Liver (tissue), 9 donors: Measurements from ENCODE around the gene CDA. TPM values are rescaled to one million over a fixed set of nuclear protein-coding genes. Genes with fewer than 3 reads are reported as not detected.

Experiments used
- DNase-seq: peaks from one replicate; pipeline ENCODE4 v3.0.0-alpha.2; 2017; ENCODE audit warnings: low spot score
- H3K27ac ChIP-seq, 2 donors: one replicate each; pipeline ENCODE4 v1.7.0; 2013; ENCODE audit warnings: inconsistent platforms in 2 of 2, low read length in 2 of 2, control low read depth in 1 of 2, low read depth in 1 of 2, mild to moderate bottlenecking in 1 of 2
- H3K27me3 ChIP-seq, 4 donors: one replicate each; pipeline versions ENCODE4 v1.6.1 to v1.7.0; 2013; ENCODE audit warnings: low read length in 3 of 4, inconsistent platforms in 1 of 4, mild to moderate bottlenecking in 1 of 4, moderate library complexity in 1 of 4; ENCODE audit not compliant: control insufficient read depth in 4 of 4, insufficient read depth in 4 of 4
- H3K36me3 ChIP-seq, 4 donors: one replicate each; pipeline versions ENCODE4 v1.6.1 to v1.7.0; 2013; ENCODE audit warnings: low read length in 3 of 4, mild to moderate bottlenecking in 3 of 4, low read depth in 1 of 4, moderate library complexity in 1 of 4; ENCODE audit not compliant: control insufficient read depth in 4 of 4, insufficient read depth in 3 of 4
- H3K4me1 ChIP-seq, 4 donors: one replicate each; pipeline versions ENCODE4 v1.6.1 to v1.7.0; 2013; ENCODE audit warnings: low read length in 3 of 4, mild to moderate bottlenecking in 3 of 4, moderate library complexity in 1 of 4; ENCODE audit not compliant: control insufficient read depth in 4 of 4, insufficient read depth in 4 of 4
- H3K4me3 ChIP-seq, 3 donors: one replicate each; pipeline versions ENCODE4 v1.6.1 to v1.7.0; 2013; ENCODE audit warnings: low read length in 3 of 3, control low read depth in 1 of 3, low read depth in 1 of 3, mild to moderate bottlenecking in 1 of 3
- H3K9ac ChIP-seq, 2 donors: one replicate each; pipeline ENCODE4 v1.7.0; 2013; ENCODE audit warnings: low read length in 2 of 2, mild to moderate bottlenecking in 2 of 2, moderate library complexity in 2 of 2, control low read depth in 1 of 2, low read depth in 1 of 2
- H3K9me3 ChIP-seq, 4 donors: one replicate each; pipeline versions ENCODE4 v1.6.1 to v1.7.0; 2013; ENCODE audit warnings: low read length in 3 of 4; ENCODE audit not compliant: control insufficient read depth in 4 of 4
- CTCF ChIP-seq: fragments of 150-350 bp; IDR thresholded peaks from 2 replicates; pipeline ENCODE4 v1.5.1; 2017; ENCODE audit warnings: improper control_type of control experiment, low read depth, low read length; ENCODE audit not compliant: missing input control
- FOXA1 ChIP-seq: IDR thresholded peaks from 2 replicates; pipeline ENCODE4 v1.6.1; 2016; ENCODE audit warnings: antibody characterized with exemption
- FOXA2 ChIP-seq: IDR thresholded peaks from 2 replicates; pipeline ENCODE4 v1.6.1; 2016; ENCODE audit warnings: antibody characterized with exemption
- GABPA ChIP-seq, 2 donors: IDR thresholded peaks in 1 of 2; conservative IDR thresholded peaks in 1 of 2; 2 replicates each; pipeline ENCODE4 v1.6.1; 2016; ENCODE audit warnings: antibody characterized with exemption in 2 of 2, mild to moderate bottlenecking in 1 of 2, moderate library complexity in 1 of 2
- HNF4A ChIP-seq, 2 donors: conservative IDR thresholded peaks; 2 replicates each; pipeline ENCODE4 v1.6.1; 2016; ENCODE audit warnings: antibody characterized with exemption in 2 of 2, mild to moderate bottlenecking in 2 of 2
- HNF4G ChIP-seq: IDR thresholded peaks from 2 replicates; pipeline ENCODE4 v1.6.1; 2016; ENCODE audit warnings: antibody characterized with exemption
- JUND ChIP-seq, 2 donors: IDR thresholded peaks; 2 replicates each; pipeline ENCODE4 v1.6.1; 2016; ENCODE audit warnings: antibody characterized with exemption in 2 of 2
- MAX ChIP-seq: IDR thresholded peaks from 2 replicates; pipeline ENCODE4 v1.6.1; 2016; ENCODE audit warnings: antibody characterized with exemption
- NR2F2 ChIP-seq: IDR thresholded peaks from 2 replicates; pipeline ENCODE4 v1.6.1; 2016; ENCODE audit warnings: antibody characterized with exemption
- REST ChIP-seq: IDR thresholded peaks from 2 replicates; pipeline ENCODE4 v1.6.1; 2016; ENCODE audit warnings: antibody characterized with exemption, mild to moderate bottlenecking
- WGBS: extraction: QIAGEN DNeasy Blood & Tissue Kit; methylation state at CpG from one replicate; pipeline ENCODE4 v1.1.7; 2013; 5-methylcytosine and 5-hydroxymethylcytosine counted together
- polyA plus RNA-seq, 2 donors: library from polyadenylated mRNA; stranded (reverse) in 1 of 2; unstranded in 1 of 2; fragments of 200-250 nt in 1 of 2; fragments of >200 nt in 1 of 2; fragmentation: Nextera tagmentation in 1 of 2; extraction: Ambion mirVana in 1 of 2; gene quantifications; one replicate each; pipeline versions ENCODE4 v1.2.1 to v1.2.3, GENCODE V29; 2013 to 2015
- total RNA-seq, 2 donors: library from RNA; depleted of rRNA; stranded (reverse); fragments of >200 nt; gene quantifications; one replicate each; pipeline ENCODE4 v1.2.3, GENCODE V29; 2014
- donor health status: healthy.
- donor health status: healthy.
- donor health status: healthy.
- donor health status: healthy.
- donor health status: healthy.

Gene CDA
- total and polyA plus RNA-seq, 4 donors, result 0.42 to 38.9 (median 16.9) TPM

GRCh38 chr1:20662110-20662475, 73.2 kb downstream of the CDA start:
- TF ChIP-seq CTCF (no peak), JUND (IDR thresholded peaks at IDR 0.05) (no peak), NR2F2 (no peak), MAX (no peak), REST (no peak), HNF4A (conservative IDR thresholded peaks at IDR 0.05) (no peak), FOXA1 (no peak), HNF4G (no peak), FOXA2 (no peak)
- H3K9me3 ChIP-seq, result no peaks in the 10 kb centered on the region
- H3K4me1 ChIP-seq, result peaks cover 0 to 26% (median 20%) of the 10 kb centered on the region in 4 donors
- peak overlapping the region; percentile 51 to 68 for H3K27ac ChIP-seq
- no peak for DNase-seq
- H3K9ac ChIP-seq, result peak overlapping the region in 1 of 2 donors; percentile 13
- peak overlapping the region; percentile 62 to 84 (median 80) for H3K4me3 ChIP-seq
- H3K36me3 ChIP-seq, result peaks cover 3 to 14% (median 9%) of the 10 kb centered on the region in 4 donors
- WGBS, result 63% methylated on average over 7 of the region's 7 CpGs
- no peaks in the 10 kb centered on the region for H3K27me3 ChIP-seq

GRCh38 chr1:20663365-20663764, 74.5 kb downstream of the CDA start:
- H3K27ac ChIP-seq, result no peak overlapping the region
- WGBS, result 92% methylated on average over 1 of the region's 1 CpG
- no peak for DNase-seq
- H3K9me3 ChIP-seq, result no peaks in the 10 kb centered on the region
- H3K4me3 ChIP-seq, result no peak overlapping the region
- H3K9ac ChIP-seq, result no peak overlapping the region
- TF ChIP-seq CTCF, result no peak
- no peak for TF ChIP-seq NR2F2
- TF ChIP-seq FOXA1, result no peak
- no peak for TF ChIP-seq JUND (IDR thresholded peaks at IDR 0.05)
- no peak for TF ChIP-seq GABPA (IDR thresholded peaks at IDR 0.05 in 1 of 2, conservative IDR thresholded peaks at IDR 0.05 in 1 of 2)
- peaks cover under 1 to 5% (median 3%) of the 10 kb centered on the region in 4 donors for H3K36me3 ChIP-seq
- no peaks in the 10 kb centered on the region for H3K27me3 ChIP-seq
- peaks cover 0 to 26% (median 20%) of the 10 kb centered on the region in 4 donors for H3K4me1 ChIP-seq
